H9 (cell line): ENCODE measurements around the gene ECHDC3. TPM values are rescaled to one million over a fixed set of nuclear protein-coding genes. Genes with fewer than 3 reads are reported as not detected.
"Not testable (repeated sequence)": the region's sequence is repeated elsewhere in the genome, so short reads cannot be mapped to it uniquely, and the experiment has no call there.

Experiments used
- DNase-seq: peaks from one replicate; pipeline ENCODE4 v3.0.0-alpha.2; 2017
- H2AFZ ChIP-seq: one replicate; pipeline ENCODE4 v1.6.1; 2013; ENCODE audit warnings: mild to moderate bottlenecking, low read length, control low read depth, moderate library complexity
- H2AK5ac ChIP-seq: 2 replicates; pipeline ENCODE4 v1.6.1; 2013; ENCODE audit warnings: low read length, control low read depth, mixed read lengths; ENCODE audit not compliant: insufficient read length
- H2BK120ac ChIP-seq: one replicate; pipeline ENCODE4 v1.6.1; 2013; ENCODE audit warnings: low read depth, mild to moderate bottlenecking, low read length, control low read depth, inconsistent platforms; ENCODE audit not compliant: poor library complexity, severe bottlenecking
- H2BK12ac ChIP-seq: 2 replicates; pipeline ENCODE4 v1.6.1; 2013; ENCODE audit warnings: low read length, control low read depth, mixed read lengths, low read depth; ENCODE audit not compliant: insufficient read length
- H2BK15ac ChIP-seq: 2 replicates; pipeline ENCODE4 v1.6.1; 2013; ENCODE audit warnings: low read depth, low read length, control low read depth
- H2BK20ac ChIP-seq: one replicate; pipeline ENCODE4 v1.6.1; 2013; ENCODE audit warnings: low read depth, mild to moderate bottlenecking, low read length, control low read depth, inconsistent platforms; ENCODE audit not compliant: poor library complexity, severe bottlenecking
- H2BK5ac ChIP-seq: 2 replicates; pipeline ENCODE4 v1.6.1; 2013; ENCODE audit warnings: low read length, control low read depth, mixed read lengths; ENCODE audit not compliant: insufficient read length
- H3K14ac ChIP-seq: 2 replicates; pipeline ENCODE4 v1.6.1; 2013; ENCODE audit warnings: low read length, control low read depth; ENCODE audit not compliant: insufficient read depth
- H3K18ac ChIP-seq: 2 replicates; pipeline ENCODE4 v1.6.1; 2013; ENCODE audit warnings: low read depth, mild to moderate bottlenecking, mixed read lengths, low read length, control low read depth; ENCODE audit not compliant: insufficient read length
- H3K23ac ChIP-seq: 2 replicates; pipeline ENCODE4 v1.6.1; 2013; ENCODE audit warnings: low read length, control low read depth, mixed read lengths, low read depth; ENCODE audit not compliant: insufficient read length
- H3K23me2 ChIP-seq: 2 replicates; pipeline ENCODE4 v1.6.1; 2013; ENCODE audit warnings: low read depth, mild to moderate bottlenecking, mixed read lengths, low read length, control low read depth; ENCODE audit not compliant: insufficient read length, poor library complexity, severe bottlenecking
- H3K27ac ChIP-seq: 2 replicates; pipeline ENCODE4 v1.5.1; 2013; ENCODE audit warnings: low read length, control low read depth, mixed read lengths, low read depth; ENCODE audit not compliant: insufficient read length
- H3K27me3 ChIP-seq: 2 replicates; pipeline ENCODE4 v1.6.1; 2013; ENCODE audit warnings: low read length, control low read depth, inconsistent platforms; ENCODE audit not compliant: insufficient read depth
- H3K4ac ChIP-seq: 2 replicates; pipeline ENCODE4 v1.6.1; 2013; ENCODE audit warnings: low read depth, mild to moderate bottlenecking, control low read depth, inconsistent platforms, low read length, moderate library complexity
- H3K4me1 ChIP-seq: 2 replicates; pipeline ENCODE4 v1.6.1; 2013; ENCODE audit warnings: low read length, control low read depth, inconsistent platforms; ENCODE audit not compliant: insufficient read depth
- H3K4me2 ChIP-seq: 2 replicates; pipeline ENCODE4 v1.6.1; 2013; ENCODE audit warnings: low read length, control low read depth, mixed read lengths; ENCODE audit not compliant: insufficient read length, insufficient read depth
- H3K56ac ChIP-seq: 2 replicates; pipeline ENCODE4 v1.6.1; 2013; ENCODE audit warnings: low read depth, mild to moderate bottlenecking, mixed read lengths, low read length, control low read depth; ENCODE audit not compliant: insufficient read length
- H3K79me1 ChIP-seq: 2 replicates; pipeline ENCODE4 v1.6.1; 2013; ENCODE audit warnings: low read depth, mild to moderate bottlenecking, moderate library complexity, low read length, control low read depth, inconsistent platforms; ENCODE audit not compliant: insufficient read depth, poor library complexity, severe bottlenecking
- H3K79me2 ChIP-seq: 2 replicates; pipeline ENCODE4 v1.6.1; 2013; ENCODE audit warnings: low read length, control low read depth, inconsistent platforms; ENCODE audit not compliant: insufficient read depth
- H3K9ac ChIP-seq: 2 replicates; pipeline ENCODE4 v1.6.1; 2013; ENCODE audit warnings: low read length, control low read depth, mixed read lengths; ENCODE audit not compliant: insufficient read length; ENCODE audit errors: extremely low read depth
- H3K9me3 ChIP-seq: one replicate; pipeline ENCODE4 v1.6.1; 2013; ENCODE audit warnings: low read depth, low read length, inconsistent platforms; ENCODE audit not compliant: control insufficient read depth
- H3T11ph ChIP-seq: one replicate; pipeline ENCODE4 v1.6.1; 2013; ENCODE audit warnings: mild to moderate bottlenecking, low read length, control low read depth, inconsistent platforms
- H4K20me1 ChIP-seq: one replicate; pipeline ENCODE4 v1.6.1; 2013; ENCODE audit not compliant: control insufficient read depth, insufficient read length, insufficient read depth
- H4K5ac ChIP-seq: 2 replicates; pipeline ENCODE4 v1.6.1; 2013; ENCODE audit warnings: low read depth, mild to moderate bottlenecking, mixed read lengths, low read length, control low read depth; ENCODE audit not compliant: insufficient read length
- H4K8ac ChIP-seq: replicated peaks from 2 replicates; pipeline ENCODE4 v1.6.1; 2013; ENCODE audit warnings: low read length, control low read depth, mixed read lengths, low read depth; ENCODE audit not compliant: insufficient read length
- H4K91ac ChIP-seq: 2 replicates; pipeline ENCODE4 v1.6.1; 2013; ENCODE audit warnings: low read depth, mild to moderate bottlenecking, moderate library complexity, mixed read lengths, low read length, control low read depth; ENCODE audit not compliant: insufficient read length
- H3K27ac Mint-ChIP-seq, 3 experiments: 2 replicates in 2 of 3; 3 replicates in 1 of 3; pipeline ENCODE4 v1.8.0; 2020 to 2021; ENCODE audit warnings: mixed read lengths in 3 of 3, mild to moderate bottlenecking in 1 of 3, moderate library complexity in 1 of 3
- H3K27me3 Mint-ChIP-seq: 2 replicates; pipeline ENCODE4 v1.8.0; 2021; ENCODE audit warnings: low read depth, mild to moderate bottlenecking, moderate library complexity, mixed read lengths
- H3K36me3 Mint-ChIP-seq, 3 experiments: 2 replicates in 2 of 3; 3 replicates in 1 of 3; pipeline ENCODE4 v1.8.0; 2020 to 2021; ENCODE audit warnings: low read depth in 3 of 3, mixed read lengths in 3 of 3; ENCODE audit not compliant: insufficient read depth in 1 of 3
- H3K4me1 Mint-ChIP-seq, 2 experiments: 2 replicates each; pipeline ENCODE4 v1.8.0; 2020; ENCODE audit warnings: mixed read lengths in 2 of 2
- H3K4me3 Mint-ChIP-seq, 2 experiments: 2 replicates in 1 of 2; 3 replicates in 1 of 2; pipeline ENCODE4 v1.8.0; 2020 to 2021; ENCODE audit warnings: mild to moderate bottlenecking in 2 of 2, mixed read lengths in 2 of 2, moderate library complexity in 1 of 2
- H3K9me3 Mint-ChIP-seq, 2 experiments: 2 replicates in 1 of 2; 3 replicates in 1 of 2; pipeline ENCODE4 v1.8.0; 2020; ENCODE audit warnings: mild to moderate bottlenecking in 2 of 2, mixed read lengths in 2 of 2, moderate library complexity in 1 of 2
- CTCF ChIP-seq: fragments of 200-600 bp; sonication (generic); conservative IDR thresholded peaks from 3 replicates; pipeline ENCODE4 v1.8.0; 2021; ENCODE audit warnings: antibody characterized with exemption, mild to moderate bottlenecking
- WGBS: extraction: QIAGEN DNeasy Blood & Tissue Kit; methylation state at CpG from one replicate; pipeline ENCODE4 v1.1.7; 2013; ENCODE audit warnings: missing lambda C conversion rate, low lambda C conversion rate, mixed read lengths; ENCODE audit not compliant: insufficient read length; ENCODE audit errors: extremely low coverage; 5-methylcytosine and 5-hydroxymethylcytosine counted together
- total RNA-seq: library from RNA; stranded (reverse); gene quantifications from 2 replicates; pipeline ENCODE4 v1.2.1, GENCODE V29; 2021

The ECHDC3 gene
- total RNA-seq, 1 experiment from 2014 or later = 9.3 TPM

GRCh38 chr10:11707624-11708350 lies 34.4 kb upstream of the ECHDC3 start:
- H4K20me1 ChIP-seq = no peaks in the 10 kb centered on the region
- H2BK20ac ChIP-seq = no peak overlapping the region
- no peak overlapping the region for H4K8ac ChIP-seq
- no peak overlapping the region for H2BK12ac ChIP-seq
- no peaks in the 10 kb centered on the region for H3K79me2 ChIP-seq
- H3T11ph ChIP-seq = no peak overlapping the region
- no peak for TF ChIP-seq CTCF
- no peak overlapping the region for H3K27ac ChIP-seq
- no peak overlapping the region; a peak in 1 of 7 replicates for H3K27ac Mint-ChIP-seq
- WGBS = no CpG with 5 or more reads among the region's 16 CpGs
- H3K79me1 ChIP-seq = no peaks in the 10 kb centered on the region
- H2AK5ac ChIP-seq = no peak overlapping the region
- H3K4ac ChIP-seq = no peak overlapping the region
- H4K91ac ChIP-seq = no peak overlapping the region
- H3K56ac ChIP-seq = no peak overlapping the region
- no peak overlapping the region for H2BK5ac ChIP-seq
- H3K18ac ChIP-seq = no peak overlapping the region
- no peak overlapping the region for H3K9ac ChIP-seq
- no peak overlapping the region for H2BK120ac ChIP-seq
- no peaks in the 10 kb centered on the region for H3K9me3 ChIP-seq
- no peaks in the 10 kb centered on the region; the same call in none of the 2 replicates for H3K27me3 Mint-ChIP-seq
- no peaks in the 10 kb centered on the region for H3K27me3 ChIP-seq
- no peaks in the 10 kb centered on the region for H3K23me2 ChIP-seq
- H3K23ac ChIP-seq = no peak overlapping the region
- H3K9me3 Mint-ChIP-seq = peaks cover 0 to 2% of the 10 kb centered on the region in 2 experiments; a peak in 2 of 5 replicates
- H2BK15ac ChIP-seq = no peak overlapping the region
- H3K4me1 ChIP-seq = no peaks in the 10 kb centered on the region; the same call in 1 of the 2 replicates
- no peak overlapping the region for H4K5ac ChIP-seq
- H2AFZ ChIP-seq = no peak overlapping the region
- no peak overlapping the region for H3K14ac ChIP-seq
- no peak overlapping the region; a peak in 1 of 5 replicates for H3K4me3 Mint-ChIP-seq
- peaks cover 0 to 4% of the 10 kb centered on the region in 2 experiments; a peak in 3 of 4 replicates for H3K4me1 Mint-ChIP-seq
- peaks cover 0 to 3% (median 0%) of the 10 kb centered on the region in 3 experiments; a peak in 1 of 7 replicates for H3K36me3 Mint-ChIP-seq
- no peak for DNase-seq
- no peak overlapping the region for H3K4me2 ChIP-seq

- H3K36me3 Mint-ChIP-seq, H2BK20ac ChIP-seq, H3K14ac ChIP-seq, H2BK120ac ChIP-seq, H3K9me3 ChIP-seq, H2AFZ ChIP-seq, H3K4ac ChIP-seq, H2BK12ac ChIP-seq, H3K4me1 Mint-ChIP-seq, H3K23me2 ChIP-seq, H4K91ac ChIP-seq, H3K4me3 Mint-ChIP-seq, H3K4me2 ChIP-seq, H3K18ac ChIP-seq, H3K79me2 ChIP-seq, H3K9me3 Mint-ChIP-seq, H3K27ac Mint-ChIP-seq, H3K27ac ChIP-seq, H4K5ac ChIP-seq, H3K79me1 ChIP-seq, DNase-seq, H2AK5ac ChIP-seq, H4K20me1 ChIP-seq, H4K8ac ChIP-seq, H2BK15ac ChIP-seq, H3K27me3 Mint-ChIP-seq, H3K9ac ChIP-seq, H2BK5ac ChIP-seq, H3K23ac ChIP-seq, H3T11ph ChIP-seq, H3K56ac ChIP-seq, H3K4me1 ChIP-seq, H3K27me3 ChIP-seq: not testable (repeated sequence)
- no CpG with 5 or more reads among the region's 6 CpGs for WGBS
Measured at GRCh38 chr10:11708801-11709200, 33.4 kb upstream of the ECHDC3 start.
